NT2/D1 (cell line): ENCODE results near the gene ABCC4.

Experiments used
- YY1 ChIP-seq: IDR thresholded peaks from 2 replicates; pipeline ENCODE4 v1.6.1; 2011; ENCODE audit not compliant: insufficient read length, insufficient read depth
- ZNF274 ChIP-seq: IDR thresholded peaks from 2 replicates; pipeline ENCODE4 v1.6.1; 2011; ENCODE audit warnings: mild to moderate bottlenecking, low read depth, low read length

DNA sequence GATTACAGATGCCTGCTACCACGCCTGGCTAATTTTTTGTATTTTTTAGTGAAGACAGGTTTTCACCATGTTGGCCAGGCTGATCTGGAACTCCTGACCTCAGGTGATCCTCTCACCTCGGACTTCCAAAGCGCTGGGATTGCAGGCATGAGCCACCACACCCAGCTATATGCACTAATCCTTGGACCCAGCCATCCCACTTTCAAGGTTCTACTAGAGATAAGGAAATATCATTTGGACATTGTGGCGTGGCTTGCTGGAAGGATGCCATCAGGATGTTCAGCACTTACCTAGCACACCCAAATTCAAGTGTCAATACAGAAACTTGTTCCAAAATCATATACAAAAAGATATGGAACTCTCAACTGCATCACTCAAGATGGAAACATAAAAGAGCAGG lies 136.4 kb downstream of the ABCC4 start:
- no peak for TF ChIP-seq YY1
- TF ChIP-seq ZNF274 = no peak
